Activated CD4-positive, alpha-beta T cell treated with anti-CD3 and anti-CD28 coated beads for 1 hour (primary cell): ENCODE data around the gene BIRC6.

Source experiments
- DNase-seq: peaks from one replicate; pipeline ENCODE4 v3.0.0-alpha.2; 2020

BIRC6 gene

GRCh38 chr2:32377928-32378327 is 21.1 kb downstream of the BIRC6 start:
- no peak for DNase-seq

GRCh38 chr2:32379352-32379751 is 22.5 kb downstream of the BIRC6 start:
- DNase-seq: no peak

- no peak for DNase-seq
Measured at GRCh38 chr2:32383858-32384257, 27.0 kb downstream of the BIRC6 start.

GRCh38 chr2:32384529-32384928 is 27.7 kb downstream of the BIRC6 start:
- DNase-seq: no peak

GRCh38 chr2:32386739-32387138 is 29.9 kb downstream of the BIRC6 start:
- no peak for DNase-seq

- no peak for DNase-seq
Measured at GRCh38 chr2:32399221-32399620, 42.4 kb downstream of the BIRC6 start.

- no peak for DNase-seq
Measured at GRCh38 chr2:32402091-32402490, 45.3 kb downstream of the BIRC6 start.

- no peak for DNase-seq
Measured at GRCh38 chr2:32403782-32404181, 47.0 kb downstream of the BIRC6 start.

GRCh38 chr2:32404691-32405090 is 47.9 kb downstream of the BIRC6 start:
- no peak for DNase-seq

- no peak for DNase-seq
Measured at GRCh38 chr2:32416519-32416918, 59.7 kb downstream of the BIRC6 start.

GRCh38 chr2:32417659-32418058 is 60.8 kb downstream of the BIRC6 start:
- no peak for DNase-seq

GRCh38 chr2:32418778-32419177 is 62.0 kb downstream of the BIRC6 start:
- DNase-seq: no peak

- no peak for DNase-seq
Measured at GRCh38 chr2:32422133-32422532, 65.3 kb downstream of the BIRC6 start.

GRCh38 chr2:32423536-32423935 is 66.7 kb downstream of the BIRC6 start:
- no peak for DNase-seq

GRCh38 chr2:32424739-32425138 is 67.9 kb downstream of the BIRC6 start:
- DNase-seq: no peak

GRCh38 chr2:32425719-32426141 is 68.9 kb downstream of the BIRC6 start:
- DNase-seq: no peak

- DNase-seq: no peak
Measured at GRCh38 chr2:32427672-32428610, 71.1 kb downstream of the BIRC6 start.

- DNase-seq: no peak
Measured at GRCh38 chr2:32430804-32431203, 74.0 kb downstream of the BIRC6 start.

GRCh38 chr2:32436150-32436549 is 79.3 kb downstream of the BIRC6 start:
- DNase-seq: no peak

- DNase-seq: no peak
Measured at GRCh38 chr2:32442020-32442467, 85.2 kb downstream of the BIRC6 start.

- DNase-seq: no peak
Measured at GRCh38 chr2:32446369-32446768, 89.5 kb downstream of the BIRC6 start.

- DNase-seq: no peak
Measured at GRCh38 chr2:32450851-32451250, 94.0 kb downstream of the BIRC6 start.

GRCh38 chr2:32452338-32453064 is 95.7 kb downstream of the BIRC6 start:
- DNase-seq: no peak
